Neural progenitor cell (in vitro differentiated cells): Measurements from ENCODE around the gene AFG1L. TPM values are rescaled to one million over a fixed set of nuclear protein-coding genes. Genes with fewer than 3 reads are reported as not detected.

Experiments
- DNase-seq: peaks from one replicate; pipeline ENCODE4 v3.0.0-alpha.2; 2016; ENCODE audit warnings: low spot score
- H2AFZ ChIP-seq: fragments of 200-600 bp; sonication (generic); replicated peaks from 2 replicates; pipeline ENCODE4 v1.6.1; 2016; ENCODE audit warnings: antibody characterized with exemption
- H3F3A ChIP-seq: fragments of 200-600 bp; sonication (generic); 2 replicates; pipeline ENCODE4 v1.6.1; 2016; ENCODE audit warnings: antibody characterized with exemption, low read depth
- H3K27ac ChIP-seq: fragments of 200-600 bp; sonication (generic); 2 replicates; pipeline ENCODE4 v1.5.1; 2016; ENCODE audit warnings: mild to moderate bottlenecking
- H3K27me3 ChIP-seq: fragments of 200-600 bp; sonication (generic); 2 replicates; pipeline ENCODE4 v1.6.1; 2016; ENCODE audit warnings: mild to moderate bottlenecking, moderate library complexity
- H3K36me3 ChIP-seq: fragments of 200-600 bp; sonication (generic); 2 replicates; pipeline ENCODE4 v1.5.1; 2016
- H3K4me1 ChIP-seq: fragments of 200-600 bp; sonication (generic); 2 replicates; pipeline ENCODE4 v1.6.1; 2016; ENCODE audit warnings: mixed run types
- H3K4me2 ChIP-seq: fragments of 200-600 bp; sonication (generic); 2 replicates; pipeline ENCODE4 v1.6.1; 2016
- H3K4me3 ChIP-seq: fragments of 200-600 bp; sonication (generic); 2 replicates; pipeline ENCODE4 v1.5.1; 2016
- H3K79me2 ChIP-seq: fragments of 200-600 bp; sonication (generic); 2 replicates; pipeline ENCODE4 v1.6.1; 2016; ENCODE audit warnings: low read depth
- H3K9ac ChIP-seq: fragments of 200-600 bp; sonication (generic); 2 replicates; pipeline ENCODE4 v1.6.1; 2016
- H3K9me3 ChIP-seq: fragments of 200-600 bp; sonication (generic); 2 replicates; pipeline ENCODE4 v1.5.1; 2016; ENCODE audit warnings: low read depth
- H4K20me1 ChIP-seq: fragments of 200-600 bp; sonication (generic); 2 replicates; pipeline ENCODE4 v1.6.1; 2016; ENCODE audit warnings: low read depth
- H3K27ac Mint-ChIP-seq: 3 replicates; pipeline ENCODE4 v1.8.0; 2021; ENCODE audit warnings: mixed read lengths
- H3K27me3 Mint-ChIP-seq: 2 replicates; pipeline ENCODE4 v1.8.0; 2022; ENCODE audit warnings: low read depth, mild to moderate bottlenecking, inconsistent platforms, moderate library complexity, mixed read lengths; ENCODE audit not compliant: insufficient read depth
- H3K36me3 Mint-ChIP-seq: 3 replicates; pipeline ENCODE4 v1.8.0; 2021; ENCODE audit warnings: mixed read lengths
- H3K4me1 Mint-ChIP-seq: 3 replicates; pipeline ENCODE4 v1.8.0; 2021; ENCODE audit warnings: mixed read lengths
- H3K4me3 Mint-ChIP-seq: 3 replicates; pipeline ENCODE4 v1.8.0; 2021; ENCODE audit warnings: mild to moderate bottlenecking, moderate library complexity, mixed read lengths
- H3K9me3 Mint-ChIP-seq: 3 replicates; pipeline ENCODE4 v1.8.0; 2020; ENCODE audit warnings: mixed read lengths
- CTCF ChIP-seq: fragments of 200-600 bp; sonication (generic); IDR thresholded peaks from 2 replicates; pipeline ENCODE4 v1.5.1; 2017; ENCODE audit warnings: antibody characterized with exemption, mild to moderate bottlenecking
- EZH2 ChIP-seq: fragments of 200-600 bp; sonication (generic); IDR thresholded peaks from 2 replicates; pipeline ENCODE4 v1.6.1; 2017; ENCODE audit warnings: antibody characterized with exemption, mild to moderate bottlenecking, moderate library complexity
- EZH2phosphoT487 ChIP-seq: fragments of 200-600 bp; sonication (generic); IDR thresholded peaks from 2 replicates; pipeline ENCODE4 v1.6.1; 2017; ENCODE audit warnings: antibody characterized with exemption
- total RNA-seq: library from RNA; depleted of rRNA; stranded (reverse); fragments of >200 nt; gene quantifications from 2 replicates; pipeline ENCODE4 v1.2.3, GENCODE V29; 2015; ENCODE audit warnings: low replicate concordance

Gene AFG1L
- total RNA-seq, 1 donor from 2014 or later, result 8.3 TPM

- H3K27me3 ChIP-seq, result no peaks in the 10 kb centered on the region
- Mint-ChIP-seq H3K27ac (no peak overlapping the region), H3K27me3 (no peaks in the 10 kb centered on the region), H3K4me3 (no peak overlapping the region), H3K9me3 (no peaks in the 10 kb centered on the region), H3K36me3 (peaks cover 6% of the 10 kb centered on the region), H3K4me1 (peaks cover 3% of the 10 kb centered on the region)
- H3K79me2 ChIP-seq, result no peaks in the 10 kb centered on the region
- TF ChIP-seq EZH2phosphoT487 (no peak), EZH2 (no peak), CTCF (no peak)
- H2AFZ ChIP-seq, result no peak overlapping the region
- H4K20me1 ChIP-seq, result no peaks in the 10 kb centered on the region
- H3K36me3 ChIP-seq, result no peaks in the 10 kb centered on the region
- H3K4me2 ChIP-seq, result no peak overlapping the region
- no peaks in the 10 kb centered on the region for H3F3A ChIP-seq
- H3K4me3 ChIP-seq, result no peak overlapping the region
- no peaks in the 10 kb centered on the region for H3K9me3 ChIP-seq
- no peaks in the 10 kb centered on the region for H3K4me1 ChIP-seq
- no peak overlapping the region for H3K9ac ChIP-seq
- no peak overlapping the region for H3K27ac ChIP-seq
- DNase-seq, result no peak
Observed at GRCh38 chr6:108355120-108355519, 60.3 kb downstream of the AFG1L start.

- no peaks in the 10 kb centered on the region for H3K27me3 Mint-ChIP-seq
- Histone ChIP-seq H3K4me3 (no peak overlapping the region), H3K9me3 (no peaks in the 10 kb centered on the region), H3K4me1 (no peaks in the 10 kb centered on the region), H4K20me1 (no peaks in the 10 kb centered on the region), H3K9ac (no peak overlapping the region), H3K27me3 (no peaks in the 10 kb centered on the region), H3K27ac (no peak overlapping the region), H3K4me2 (no peak overlapping the region), H2AFZ (no peak overlapping the region), H3K36me3 (no peaks in the 10 kb centered on the region), H3K79me2 (no peaks in the 10 kb centered on the region), H3F3A (no peaks in the 10 kb centered on the region)
- H3K36me3 Mint-ChIP-seq, result peaks cover 6% of the 10 kb centered on the region
- H3K4me1 Mint-ChIP-seq, result peaks cover 3% of the 10 kb centered on the region
- no peak overlapping the region for H3K4me3 Mint-ChIP-seq
- H3K9me3 Mint-ChIP-seq, result no peaks in the 10 kb centered on the region
- no peak overlapping the region for H3K27ac Mint-ChIP-seq
- no peak for DNase-seq
- TF ChIP-seq EZH2 (no peak), CTCF (no peak), EZH2phosphoT487 (no peak)
Observed at GRCh38 chr6:108355890-108356289, 61.0 kb downstream of the AFG1L start.

- no peak for TF ChIP-seq EZH2
- peak; percentile 43 for TF ChIP-seq CTCF
- Mint-ChIP-seq H3K27ac (no peak overlapping the region), H3K9me3 (no peaks in the 10 kb centered on the region), H3K4me1 (peaks cover 15% of the 10 kb centered on the region), H3K27me3 (no peaks in the 10 kb centered on the region), H3K36me3 (peaks cover 6% of the 10 kb centered on the region), H3K4me3 (no peak overlapping the region)
- no peaks in the 10 kb centered on the region for H3K27me3 ChIP-seq
- H2AFZ ChIP-seq, result no peak overlapping the region
- no peak overlapping the region for H3K4me3 ChIP-seq
- H3K36me3 ChIP-seq, result no peaks in the 10 kb centered on the region
- H3F3A ChIP-seq, result peaks cover 8% of the 10 kb centered on the region
- no peak overlapping the region for H3K9ac ChIP-seq
- H3K79me2 ChIP-seq, result no peaks in the 10 kb centered on the region
- no peak overlapping the region for H3K27ac ChIP-seq
- DNase-seq, result no peak
- H4K20me1 ChIP-seq, result no peaks in the 10 kb centered on the region
- no peaks in the 10 kb centered on the region for H3K9me3 ChIP-seq
- no peak overlapping the region for H3K4me2 ChIP-seq
- peaks cover 12% of the 10 kb centered on the region for H3K4me1 ChIP-seq
Observed at GRCh38 chr6:108359901-108360882, 65.3 kb downstream of the AFG1L start.
